ENCODE data around the gene RGS6.

RGS6 gene

GRCh38 chr14:72552236-72552635, 620.0 kb downstream of the RGS6 start:
- Histone ChIP-seq H3K9me3 (ENCODE audit: control insufficient read depth, insufficient read depth, low read length) (no peaks in the 10 kb centered on the region), H3K27ac (ENCODE audit: low read depth, low read length) (no peak overlapping the region), H3K27me3 (ENCODE audit: control insufficient read depth, low read length) (no peaks in the 10 kb centered on the region), H4K20me1 (ENCODE audit: control insufficient read depth, insufficient read depth, low read depth, low read length) (no peaks in the 10 kb centered on the region), H3K4me3 (ENCODE audit: low read length) (no peak overlapping the region), H3K79me2 (ENCODE audit: control insufficient read depth, low read length) (no peaks in the 10 kb centered on the region), H3K4me2 (ENCODE audit: low read length) (no peak overlapping the region), H3K9me2 (replicated peaks; ENCODE audit: control insufficient read depth, low read length) (no peaks in the 10 kb centered on the region), H3F3A (ENCODE audit: control insufficient read depth, insufficient read depth) (no peaks in the 10 kb centered on the region), H3K36me3 (ENCODE audit: control insufficient read depth, low read length) (no peaks in the 10 kb centered on the region), H3K4me1 (ENCODE audit: control insufficient read depth, low read length) (no peaks in the 10 kb centered on the region)
- TF ChIP-seq EZH2phosphoT487 (IDR thresholded peaks at IDR 0.05; ENCODE audit: borderline replicate concordance, low read length), result no peak

GRCh38 chr14:72553161-72553560, 620.9 kb downstream of the RGS6 start:
- Histone ChIP-seq H3K79me2 (ENCODE audit: control insufficient read depth, low read length) (no peaks in the 10 kb centered on the region), H3K4me2 (ENCODE audit: low read length) (no peak overlapping the region), H3K4me3 (ENCODE audit: low read length) (no peak overlapping the region), H4K20me1 (ENCODE audit: control insufficient read depth, insufficient read depth, low read depth, low read length) (no peaks in the 10 kb centered on the region; the same call in 1 of the 2 replicates), H3K36me3 (ENCODE audit: control insufficient read depth, low read length) (no peaks in the 10 kb centered on the region), H3K4me1 (ENCODE audit: control insufficient read depth, low read length) (no peaks in the 10 kb centered on the region), H3K27ac (ENCODE audit: low read depth, low read length) (no peak overlapping the region), H3F3A (ENCODE audit: control insufficient read depth, insufficient read depth) (no peaks in the 10 kb centered on the region), H3K27me3 (ENCODE audit: control insufficient read depth, low read length) (peaks cover 2% of the 10 kb centered on the region; the same call in 1 of the 2 replicates), H3K9me3 (ENCODE audit: control insufficient read depth, insufficient read depth, low read length) (no peaks in the 10 kb centered on the region), H3K9me2 (replicated peaks; ENCODE audit: control insufficient read depth, low read length) (no peaks in the 10 kb centered on the region)
- TF ChIP-seq EZH2phosphoT487 (IDR thresholded peaks at IDR 0.05; ENCODE audit: borderline replicate concordance, low read length) (no peak), CTCF (IDR thresholded peaks at IDR 0.05; ENCODE audit: low read depth, low read length, poor library complexity, severe bottlenecking) (no peak)

- no peak overlapping the region for H3K4me2 ChIP-seq (ENCODE audit: low read length)
These were observed 621.4 kb downstream of the RGS6 start for GRCh38 chr14:72553656-72554055.

More at GRCh38 chr14:72553656-72554055, 621.4 kb downstream of the RGS6 start:
- Histone ChIP-seq H4K20me1 (ENCODE audit: control insufficient read depth, insufficient read depth, low read depth, low read length) (no peaks in the 10 kb centered on the region; the same call in 1 of the 2 replicates), H3K27me3 (ENCODE audit: control insufficient read depth, low read length) (peaks cover 6% of the 10 kb centered on the region; the same call in 1 of the 2 replicates), H3K79me2 (ENCODE audit: control insufficient read depth, low read length) (no peaks in the 10 kb centered on the region), H3K4me3 (ENCODE audit: low read length) (no peak overlapping the region), H3K9me3 (ENCODE audit: control insufficient read depth, insufficient read depth, low read length) (no peaks in the 10 kb centered on the region), H3K27ac (ENCODE audit: low read depth, low read length) (no peak overlapping the region), H3K4me1 (ENCODE audit: control insufficient read depth, low read length) (no peaks in the 10 kb centered on the region), H3K36me3 (ENCODE audit: control insufficient read depth, low read length) (no peaks in the 10 kb centered on the region), H3K9me2 (replicated peaks; ENCODE audit: control insufficient read depth, low read length) (no peaks in the 10 kb centered on the region), H3F3A (ENCODE audit: control insufficient read depth, insufficient read depth) (no peaks in the 10 kb centered on the region)
- TF ChIP-seq CTCF (IDR thresholded peaks at IDR 0.05; ENCODE audit: low read depth, low read length, poor library complexity, severe bottlenecking), result no peak
- no peak for TF ChIP-seq EZH2phosphoT487 (IDR thresholded peaks at IDR 0.05; ENCODE audit: borderline replicate concordance, low read length)

All from DOHH2 (cell line).